Superior temporal gyrus (tissue), 1 donor: ENCODE results near the gene TCF3.
"Not testable (repeated sequence)": the region's sequence is repeated elsewhere in the genome, so short reads cannot be mapped to it uniquely, and the experiment has no call there.

Source experiments
- DNase-seq: peaks from one replicate; pipeline ENCODE4 v3.0.0-alpha.2; 2016; ENCODE audit errors: extremely low spot score

Gene TCF3

DNA sequence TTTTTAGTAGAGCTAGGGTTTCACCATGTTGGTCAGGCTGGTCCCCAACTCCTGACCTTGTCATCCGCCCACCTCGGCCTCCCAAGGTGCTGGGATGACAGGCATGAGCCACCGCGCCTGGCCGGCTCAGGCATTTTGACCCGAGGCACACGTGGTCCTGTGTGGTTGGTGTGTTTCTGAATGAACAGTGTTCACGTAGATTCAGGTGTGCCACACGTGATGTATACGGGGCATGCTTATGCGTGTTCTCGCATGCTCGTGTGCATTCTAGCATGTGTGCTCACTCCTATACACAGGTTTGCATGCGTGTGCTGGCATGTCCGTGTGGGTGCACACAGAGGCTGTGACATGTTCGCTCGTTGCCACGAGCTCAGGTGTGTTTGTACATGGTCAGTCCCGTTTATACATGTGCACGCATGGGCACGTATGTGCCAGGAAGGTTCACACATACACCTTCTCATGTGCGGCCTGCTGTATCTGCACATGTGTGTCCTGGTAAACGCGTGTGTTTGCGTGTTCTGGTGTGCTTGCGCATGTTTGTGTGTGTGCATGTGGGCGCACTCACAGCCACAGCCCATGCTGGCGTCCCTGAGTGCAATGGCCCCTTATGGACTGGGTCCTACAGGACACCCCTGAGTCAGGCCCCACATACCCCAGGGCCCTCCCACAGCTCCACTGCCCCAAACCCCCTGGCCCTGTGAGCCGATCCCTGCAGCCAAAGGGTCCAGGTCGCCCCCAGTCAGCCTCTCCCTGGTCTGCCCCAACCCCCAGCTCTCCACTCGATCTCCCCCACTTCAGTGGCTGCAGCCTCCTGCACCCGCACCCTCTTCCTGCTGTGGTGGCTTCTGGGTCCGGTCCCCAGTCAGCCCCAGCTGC lies 20.6 kb upstream of the TCF3 start:
- DNase-seq, result no peak

- no peak for DNase-seq
These were observed 19.8 kb upstream of the TCF3 start for GRCh38 chr19:1672038-1672768.

DNA sequence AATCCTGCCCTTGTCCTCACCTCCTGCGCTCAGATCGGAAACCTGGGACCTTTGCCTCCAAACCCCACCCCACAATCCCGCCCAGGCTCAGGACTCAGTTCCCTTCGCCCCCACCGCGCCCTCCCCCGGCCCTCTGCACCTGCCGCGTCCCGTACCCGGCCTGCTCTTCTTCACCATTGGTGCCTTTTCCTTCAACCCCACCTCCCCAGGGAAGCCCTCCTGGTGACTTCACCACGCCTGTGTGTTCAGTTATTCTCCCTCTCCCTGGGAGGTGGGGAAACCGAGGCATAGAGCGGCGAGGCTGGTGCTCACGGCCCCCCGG lies 19.3 kb upstream of the TCF3 start:
- DNase-seq, result no peak

DNA sequence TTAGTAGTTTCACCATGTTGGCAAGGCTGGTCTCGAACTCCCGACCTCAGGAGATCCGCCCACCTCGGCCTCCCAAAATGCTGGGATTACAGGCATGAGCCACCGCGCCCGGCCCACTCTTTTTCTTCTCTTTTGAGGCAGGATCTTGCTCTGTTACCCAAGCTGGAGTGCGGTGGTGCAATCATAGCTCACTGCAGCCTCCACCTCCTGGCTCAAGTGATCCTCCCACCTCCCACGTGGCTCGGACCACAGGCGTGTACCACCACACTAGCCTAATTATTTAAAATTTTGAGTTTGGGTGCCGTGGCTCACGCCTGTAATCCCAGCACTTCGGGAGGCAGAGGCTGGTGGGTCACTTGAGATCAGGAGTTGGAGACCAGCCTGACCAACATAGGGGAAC lies 18.3 kb upstream of the TCF3 start:
- not testable (repeated sequence) for DNase-seq

DNA sequence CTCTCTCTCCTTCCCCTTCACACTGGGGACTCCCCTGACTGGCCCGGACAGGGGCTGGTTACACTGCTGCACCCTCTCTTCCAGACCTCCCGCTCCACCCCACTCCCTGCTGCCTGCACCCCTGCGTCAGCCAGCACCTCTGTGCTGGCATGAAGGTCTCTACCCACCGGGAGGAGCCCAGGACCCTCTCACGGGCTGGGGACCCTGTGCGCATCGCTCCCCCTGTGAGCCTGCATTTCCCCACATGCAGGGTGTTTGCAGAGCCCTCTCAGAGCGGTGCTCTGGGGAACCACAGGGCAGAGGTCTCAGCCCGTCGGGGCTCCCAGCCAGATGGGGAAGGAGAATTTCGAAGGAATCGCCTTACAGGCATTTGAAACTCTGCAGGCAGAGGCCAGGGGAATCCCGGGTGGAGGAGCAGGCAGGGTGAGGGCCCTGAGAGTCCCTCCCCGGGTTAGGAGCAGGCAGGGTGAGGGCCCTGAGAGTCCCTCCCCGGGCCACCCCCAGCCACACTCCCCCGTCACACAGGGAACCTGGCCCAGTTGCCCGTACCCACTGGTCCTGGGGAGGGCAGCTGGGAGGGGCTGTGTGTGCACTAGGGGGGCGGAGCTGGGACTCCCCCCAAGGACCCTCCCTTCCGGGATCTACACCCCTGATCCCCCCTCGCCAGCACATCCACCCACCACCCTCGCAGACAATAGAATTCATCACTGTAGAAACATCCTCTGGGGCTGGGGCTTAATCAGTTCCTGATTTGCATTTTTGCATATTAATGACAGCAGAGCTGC lies 16.3 kb upstream of the TCF3 start:
- no peak for DNase-seq

DNA sequence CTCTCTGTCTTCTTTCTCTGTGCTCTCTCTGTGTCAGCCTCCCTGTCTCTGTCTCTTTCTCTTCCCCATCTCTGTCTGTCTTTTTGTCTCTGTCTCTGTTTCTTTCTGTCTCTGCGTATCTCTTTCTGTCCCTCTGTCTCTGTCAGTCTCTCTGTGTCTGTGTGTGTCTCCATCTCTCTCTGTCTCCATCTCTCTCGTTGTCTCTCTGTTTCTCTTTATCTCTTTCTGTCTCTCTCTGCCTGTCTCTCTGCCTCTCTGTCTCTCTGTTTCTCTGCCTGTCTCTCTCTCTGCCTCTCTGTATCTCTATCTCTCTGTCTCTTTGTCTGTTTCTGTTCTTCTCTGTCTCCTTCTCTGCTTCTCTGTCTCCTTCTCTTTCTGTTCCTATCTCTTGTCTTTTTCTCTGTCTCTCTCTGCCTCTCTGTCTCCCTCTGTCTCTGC lies 15.7 kb upstream of the TCF3 start:
- DNase-seq, result no peak

DNA sequence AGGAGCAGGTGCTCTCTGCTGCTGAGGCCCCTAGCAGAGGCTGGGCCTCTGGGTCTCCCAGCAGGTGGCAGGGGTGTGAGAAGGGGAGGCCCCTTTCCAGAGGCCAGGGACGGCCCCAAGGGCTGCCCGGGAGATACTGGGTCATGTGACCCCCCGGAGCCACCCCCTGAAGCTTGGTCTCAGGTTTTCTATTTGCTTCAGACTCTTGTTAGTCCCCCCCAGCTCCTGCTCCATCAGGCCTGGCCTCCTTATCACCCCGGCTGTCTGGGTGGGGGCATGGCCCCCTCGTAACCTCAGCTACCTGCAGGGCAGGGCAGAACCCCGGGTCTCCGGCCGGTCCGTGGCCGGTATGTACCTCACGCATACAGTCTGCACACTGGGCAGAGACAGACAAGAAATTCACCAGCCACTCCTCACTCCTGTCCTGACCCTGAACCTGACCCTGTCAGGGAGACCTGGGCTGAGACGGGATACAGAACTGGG lies 13.2 kb upstream of the TCF3 start:
- no peak for DNase-seq

DNA sequence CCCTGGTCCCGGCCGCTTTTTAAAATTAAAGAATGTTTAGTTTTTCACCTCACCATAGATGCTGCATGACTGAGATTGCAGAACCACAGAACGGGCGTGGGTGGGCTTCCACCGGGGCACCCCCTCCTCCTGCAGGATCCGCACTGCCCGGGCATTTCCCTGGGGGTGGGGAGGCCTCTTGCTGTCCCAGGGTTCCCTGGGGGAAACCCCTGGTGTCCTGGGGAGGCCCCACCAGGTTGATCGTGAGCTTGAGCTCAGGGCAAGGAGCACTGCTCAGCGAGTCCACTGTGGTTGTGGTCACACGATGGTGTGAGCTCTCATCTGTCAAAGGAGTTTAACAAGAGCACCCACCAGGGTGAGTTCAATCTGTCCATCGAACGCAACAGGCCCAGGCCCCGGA lies 11.4 kb upstream of the TCF3 start:
- no peak for DNase-seq

DNA sequence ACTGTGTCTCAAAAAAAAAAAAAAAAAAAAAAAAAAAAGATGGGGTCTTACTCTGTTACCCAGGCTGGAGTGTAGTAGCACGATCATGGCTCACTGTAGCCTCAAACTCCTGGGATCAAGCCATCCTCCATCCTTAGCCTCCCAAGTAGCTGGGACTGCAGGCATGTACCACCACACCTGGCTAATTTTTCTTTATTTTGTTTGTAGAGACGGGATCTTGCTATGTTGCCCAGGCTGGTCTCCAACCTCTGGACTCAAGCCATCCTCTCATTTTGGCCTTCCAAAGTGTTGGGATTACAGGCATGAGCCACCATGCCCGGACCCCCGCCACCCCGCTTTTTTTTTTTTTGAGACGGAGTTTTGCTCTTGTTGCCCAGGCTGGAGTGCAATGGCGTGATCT lies 10.8 kb upstream of the TCF3 start:
- not testable (repeated sequence) for DNase-seq

GRCh38 chr19:1661995-1662394 lies 9.6 kb upstream of the TCF3 start:
- DNase-seq, result no peak

- no peak for DNase-seq
These were observed 6.6 kb upstream of the TCF3 start for GRCh38 chr19:1659084-1659427.

DNA sequence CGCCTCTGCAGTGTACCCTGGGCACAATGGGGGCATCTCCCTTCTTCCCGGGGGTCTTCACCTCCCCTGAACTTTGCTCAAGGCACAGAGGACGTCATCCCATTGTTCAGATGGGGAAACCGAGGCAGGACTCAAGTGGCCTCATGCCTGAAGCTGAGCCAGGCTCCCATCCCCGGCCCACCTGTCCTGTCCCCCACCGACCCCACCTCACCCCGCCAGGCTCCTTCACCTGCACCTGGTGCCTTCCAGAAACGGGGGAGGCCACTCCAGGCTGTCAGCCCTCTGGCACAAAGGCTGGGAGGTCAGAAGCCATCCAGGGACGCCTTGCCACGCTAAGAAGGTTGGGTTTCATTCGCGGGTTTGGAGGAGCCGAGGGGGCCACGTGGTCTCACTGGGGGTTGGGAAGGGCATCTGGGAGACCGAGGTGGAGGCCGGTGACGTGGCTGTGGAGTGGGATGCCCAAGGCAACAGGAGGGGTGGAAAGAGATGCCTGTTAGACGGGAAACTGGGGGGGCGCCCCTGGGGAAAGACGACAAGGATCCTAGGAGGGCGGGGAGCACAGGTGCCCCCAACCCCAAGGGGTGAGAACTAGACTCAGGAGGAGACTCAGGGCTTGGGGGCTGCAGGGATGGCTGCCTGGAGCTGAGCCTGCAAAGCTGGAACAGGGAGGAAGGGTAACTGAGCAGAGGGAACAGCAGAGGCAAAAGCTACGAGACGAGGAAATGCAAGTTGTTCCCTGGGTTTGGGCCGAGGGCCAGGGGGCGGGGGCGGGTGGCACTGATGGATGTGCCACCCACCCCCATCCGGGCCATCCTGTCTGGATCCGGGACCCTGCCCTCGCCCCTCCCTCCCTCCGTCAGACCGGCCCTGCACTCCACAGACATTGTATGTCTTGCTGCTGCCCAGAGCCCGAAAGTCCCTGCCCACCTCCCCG lies 6.0 kb upstream of the TCF3 start:
- DNase-seq, result no peak

GRCh38 chr19:1657746-1658145 lies 5.3 kb upstream of the TCF3 start:
- DNase-seq, result no peak

- DNase-seq, result no peak
These were observed 4.6 kb upstream of the TCF3 start for GRCh38 chr19:1656988-1657536.

GRCh38 chr19:1655987-1656608 lies 3.7 kb upstream of the TCF3 start:
- DNase-seq, result no peak

- DNase-seq, result no peak
These were observed 2.9 kb upstream of the TCF3 start for GRCh38 chr19:1655131-1655981.

DNA sequence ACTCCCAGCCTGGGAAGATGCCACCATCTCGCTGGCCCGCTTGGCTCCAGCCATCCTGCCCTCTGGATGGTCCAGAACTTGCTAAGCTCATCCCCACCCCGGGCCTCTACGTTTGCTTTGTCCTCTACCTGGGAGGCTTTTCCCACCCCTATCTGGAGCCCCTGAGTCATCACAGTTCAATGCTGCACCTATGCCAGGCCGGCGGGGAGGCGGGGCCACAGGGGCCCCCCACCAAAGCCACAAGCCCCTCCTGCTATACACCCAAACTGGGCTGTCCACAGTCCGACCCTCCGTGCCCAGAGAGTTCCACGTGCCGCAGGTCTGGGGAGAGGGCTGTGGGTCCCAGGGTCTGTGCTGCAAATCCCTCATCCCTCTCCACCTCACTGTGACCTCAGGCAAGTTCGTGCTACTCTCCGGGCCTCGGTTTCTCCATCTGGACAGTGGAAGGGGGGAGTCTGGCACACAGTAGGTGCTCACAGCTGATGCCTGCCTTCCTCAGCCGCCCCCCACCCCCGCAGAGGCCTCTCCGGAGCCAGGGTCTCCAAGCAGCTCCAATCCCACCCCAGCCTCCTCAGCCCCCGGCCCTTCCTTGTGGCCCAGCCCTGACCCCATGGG lies 1.9 kb upstream of the TCF3 start:
- DNase-seq, result no peak

DNA sequence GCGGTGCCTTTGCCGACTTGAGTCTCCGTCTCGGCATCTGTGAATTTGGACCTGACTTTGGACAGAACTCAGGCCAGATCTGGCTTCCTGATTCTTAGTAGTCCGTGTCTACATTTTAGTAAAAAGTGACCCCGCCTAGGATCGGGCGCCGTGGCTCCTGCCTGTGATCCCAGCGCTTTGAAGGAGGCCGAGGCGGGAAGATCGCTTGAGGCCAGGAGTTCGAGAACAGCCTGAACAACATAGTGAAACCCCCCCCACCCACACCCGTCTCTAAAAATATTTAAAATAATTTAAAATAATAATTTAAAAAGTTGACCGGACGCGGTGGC lies 849 bp upstream of the TCF3 start:
- DNase-seq, result no peak

DNA sequence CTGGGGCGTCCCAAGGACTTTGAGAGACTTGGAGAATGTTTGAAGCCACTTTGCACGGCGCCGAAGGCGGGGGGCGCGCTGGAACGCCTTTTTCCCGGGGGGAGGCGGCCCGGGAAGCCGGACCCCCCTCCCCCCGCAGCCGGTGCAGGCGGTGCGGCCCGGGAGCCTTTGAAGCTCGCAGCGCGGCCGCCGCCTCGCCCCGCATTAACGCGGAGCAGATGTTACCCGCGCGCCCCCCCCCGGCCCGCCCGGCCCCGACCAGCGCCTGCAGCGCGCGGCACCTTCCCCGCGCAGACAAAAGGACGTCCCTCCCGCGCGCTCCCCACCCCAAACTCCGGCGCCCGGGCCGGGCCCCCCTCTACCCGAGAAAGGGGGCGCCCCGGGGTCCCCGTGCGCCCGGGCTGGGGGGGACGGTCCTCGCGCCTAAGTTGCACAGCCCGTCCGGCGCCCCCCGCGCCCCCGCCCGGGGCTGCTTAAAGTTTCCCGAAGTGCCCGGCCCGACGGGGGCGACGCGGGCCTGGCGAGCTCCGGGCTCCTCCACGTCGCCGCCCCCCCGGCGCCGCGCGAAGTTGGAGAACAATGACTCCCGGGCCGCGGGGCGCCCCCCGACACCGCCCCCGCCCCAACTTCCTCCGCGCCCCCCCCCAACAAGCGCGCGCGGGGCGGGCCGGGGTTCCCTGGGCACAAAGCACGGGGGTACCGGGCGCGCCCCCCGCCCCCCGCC lies 685 bp downstream of the TCF3 start:
- DNase-seq, result no peak
